NCI-H2107 (cell line): ENCODE measurements around the gene PFKP.

ENCODE experiments used
- DNase-seq: peaks from one replicate; lab custom pipeline; 2025; lab: John Stamatoyannopoulos, UW

PFKP gene

DNA sequence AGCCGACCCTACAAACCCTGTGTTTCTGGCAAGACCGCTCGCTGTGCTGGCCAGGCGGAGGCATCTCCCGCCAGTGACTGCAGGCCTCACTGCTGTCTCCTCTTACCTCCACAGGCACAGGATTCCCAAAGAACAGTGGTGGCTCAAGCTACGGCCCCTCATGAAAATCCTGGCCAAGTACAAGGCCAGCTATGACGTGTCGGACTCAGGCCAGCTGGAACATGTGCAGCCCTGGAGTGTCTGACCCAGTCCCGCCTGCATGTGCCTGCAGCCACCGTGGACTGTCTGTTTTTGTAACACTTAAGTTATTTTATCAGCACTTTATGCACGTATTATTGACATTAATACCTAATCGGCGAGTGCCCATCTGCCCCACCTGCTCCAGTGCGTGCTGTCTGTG lies 69.0 kb downstream of the PFKP start:
- no peak for DNase-seq

DNA sequence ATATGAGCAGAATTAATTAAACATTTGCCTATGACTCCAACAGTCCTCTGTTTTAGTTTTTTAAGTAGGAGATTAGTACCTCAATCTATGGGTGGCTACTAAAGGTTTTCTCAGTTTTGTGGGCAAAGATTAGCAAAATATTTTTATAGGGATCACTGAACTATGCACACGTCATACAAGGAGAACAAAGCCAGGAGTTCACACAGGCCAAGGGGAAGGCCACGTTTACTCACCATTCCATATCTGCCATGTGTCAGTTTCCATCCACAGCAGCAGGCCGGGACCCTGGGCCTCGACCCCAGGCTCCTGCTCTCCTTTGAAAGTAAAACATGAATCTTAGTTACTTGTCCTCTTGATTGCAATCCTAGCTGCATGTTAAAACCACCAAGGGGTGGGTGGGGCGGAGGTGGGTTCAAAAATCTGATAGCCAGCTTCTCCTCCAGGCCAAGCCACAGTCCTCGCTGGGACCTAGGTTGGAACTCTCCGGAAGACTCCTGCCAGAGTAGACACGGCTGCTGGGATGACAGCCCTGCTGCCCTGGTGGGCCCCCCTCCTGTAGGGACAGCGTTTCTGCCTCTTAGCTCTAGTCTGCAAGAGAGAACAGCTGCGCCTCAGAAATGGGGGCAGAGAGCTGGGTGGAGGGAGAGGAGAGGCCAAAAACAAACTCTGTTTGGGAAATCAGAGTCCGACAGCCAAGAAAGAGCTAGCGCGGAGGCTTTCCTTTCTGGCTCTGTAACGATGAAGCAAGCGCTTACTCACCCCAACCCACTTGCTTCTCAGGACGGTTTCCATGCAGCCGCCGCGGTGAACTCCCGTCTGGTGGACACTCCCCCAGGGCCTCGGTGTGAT lies 69.6 kb downstream of the PFKP start:
- no peak for DNase-seq

GRCh38 chr10:3137958-3138726 lies 70.8 kb downstream of the PFKP start:
- no peak for DNase-seq

GRCh38 chr10:3139216-3139910 lies 72.0 kb downstream of the PFKP start:
- DNase-seq, result no peak

GRCh38 chr10:3140280-3140679 lies 72.9 kb downstream of the PFKP start:
- DNase-seq, result no peak

GRCh38 chr10:3141351-3142005 lies 74.1 kb downstream of the PFKP start:
- no peak for DNase-seq

DNA sequence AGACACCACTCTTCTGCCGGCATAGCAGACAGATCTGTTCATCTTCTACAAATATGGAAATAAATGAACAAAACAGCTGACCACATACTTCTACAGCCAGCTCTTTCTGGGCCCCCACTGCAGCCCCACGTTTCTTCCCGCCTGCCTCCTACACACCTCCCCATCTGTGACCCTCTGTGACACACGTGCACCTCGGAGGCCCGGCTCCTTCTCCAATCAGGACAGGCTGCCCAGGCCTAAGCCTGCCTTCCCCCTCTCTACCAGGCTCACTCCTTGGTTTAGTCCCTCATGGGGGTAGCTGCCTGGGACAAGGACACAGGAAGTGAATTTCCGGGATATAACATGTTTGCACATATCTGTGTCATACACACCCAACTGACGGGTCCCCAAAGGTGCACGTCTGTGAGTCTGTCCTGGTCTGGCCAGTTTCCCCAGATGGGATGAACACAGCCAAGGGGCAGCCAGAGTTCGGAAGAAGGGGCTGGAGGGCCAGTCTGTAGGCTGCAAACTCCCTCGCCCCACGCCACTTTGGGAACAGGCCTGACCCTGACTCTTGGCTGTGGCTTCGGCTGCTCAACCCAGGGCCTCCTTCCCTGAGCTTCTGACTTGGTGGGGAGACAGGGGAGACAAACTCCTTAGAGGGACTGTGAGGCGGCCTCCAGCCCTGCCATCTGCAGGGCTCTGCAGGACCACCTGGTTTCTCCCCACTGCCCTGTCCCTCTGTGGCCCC lies 75.0 kb downstream of the PFKP start:
- DNase-seq, result no peak

- no peak for DNase-seq
These were observed 76.0 kb downstream of the PFKP start for GRCh38 chr10:3143366-3143765.

- no peak for DNase-seq
These were observed 76.6 kb downstream of the PFKP start for GRCh38 chr10:3143791-3144434.

- no peak for DNase-seq
These were observed 78.0 kb downstream of the PFKP start for GRCh38 chr10:3145366-3145765.

GRCh38 chr10:3146289-3146688 lies 78.9 kb downstream of the PFKP start:
- no peak for DNase-seq

DNA sequence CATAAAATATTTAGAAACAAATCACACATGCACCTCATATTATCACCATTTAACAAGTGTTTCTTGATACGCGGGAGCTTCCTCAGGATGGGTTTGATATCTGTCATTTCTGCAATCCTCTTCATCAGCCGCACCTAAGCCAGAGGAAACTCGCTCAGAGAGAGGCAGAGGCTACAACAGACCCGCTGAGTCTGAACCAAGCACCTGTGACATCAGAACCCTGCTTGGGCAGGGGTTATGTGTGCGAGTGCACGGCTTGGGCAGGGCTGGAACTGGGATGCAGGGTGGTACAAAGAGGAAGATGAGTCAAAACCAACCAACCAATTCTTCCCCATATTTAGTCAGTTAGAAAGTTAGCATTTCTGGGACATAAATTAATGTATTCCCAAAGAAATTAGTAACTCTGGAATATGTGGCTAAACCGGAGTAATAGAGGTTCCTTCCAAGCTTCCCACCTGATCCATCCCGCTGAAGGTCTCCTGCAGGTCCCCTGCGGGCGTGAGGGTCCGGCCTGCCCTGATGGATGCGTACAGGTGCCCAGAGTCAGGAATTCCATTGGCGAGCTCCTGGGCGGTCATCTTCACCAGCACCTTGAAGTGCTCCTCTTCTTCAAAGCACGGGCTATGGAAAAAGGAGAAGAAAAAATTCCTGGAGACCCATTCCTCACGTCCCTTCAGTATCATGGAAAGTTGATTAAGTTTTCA lies 79.9 kb downstream of the PFKP start:
- no peak for DNase-seq

DNA sequence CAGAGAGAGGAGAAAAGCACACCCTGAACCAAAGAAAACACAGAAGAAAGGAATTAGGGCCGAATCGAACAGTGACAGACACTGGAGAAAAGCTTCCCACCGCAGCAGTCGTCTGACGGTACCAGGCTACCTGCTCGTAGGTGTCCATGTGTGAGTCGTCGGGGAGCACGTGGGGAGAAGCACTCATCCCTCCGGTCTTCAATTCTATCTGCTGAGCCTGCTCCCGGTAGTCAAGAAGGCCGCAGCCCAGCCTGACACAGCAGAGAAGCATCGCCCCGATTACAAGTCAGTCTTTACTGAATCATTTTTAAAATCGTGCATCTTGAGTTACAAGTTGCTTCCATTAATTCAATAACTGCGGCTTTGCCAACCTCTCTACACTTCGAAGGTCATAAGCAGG lies 80.7 kb downstream of the PFKP start:
- DNase-seq, result no peak

GRCh38 chr10:3148994-3149393 lies 81.6 kb downstream of the PFKP start:
- no peak for DNase-seq

DNA sequence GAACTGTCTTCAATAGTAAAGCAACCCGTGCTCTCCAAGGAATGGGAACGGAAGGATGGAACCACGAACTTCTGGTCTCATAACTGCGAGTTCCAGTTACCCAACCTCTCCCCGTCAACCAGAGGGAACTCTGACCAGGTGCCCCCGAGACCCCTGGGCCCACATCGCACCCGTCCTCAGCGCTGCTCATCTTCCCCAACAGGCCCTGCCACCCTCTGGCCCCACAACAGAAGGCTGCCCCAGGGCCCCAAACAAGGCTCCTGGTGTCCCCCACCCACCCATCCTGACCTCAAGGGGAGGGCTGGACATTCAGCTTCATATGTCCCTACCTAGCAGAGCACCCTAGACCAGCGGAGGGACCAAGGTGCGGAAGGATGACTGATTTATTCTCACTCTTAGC lies 82.6 kb downstream of the PFKP start:
- no peak for DNase-seq

DNA sequence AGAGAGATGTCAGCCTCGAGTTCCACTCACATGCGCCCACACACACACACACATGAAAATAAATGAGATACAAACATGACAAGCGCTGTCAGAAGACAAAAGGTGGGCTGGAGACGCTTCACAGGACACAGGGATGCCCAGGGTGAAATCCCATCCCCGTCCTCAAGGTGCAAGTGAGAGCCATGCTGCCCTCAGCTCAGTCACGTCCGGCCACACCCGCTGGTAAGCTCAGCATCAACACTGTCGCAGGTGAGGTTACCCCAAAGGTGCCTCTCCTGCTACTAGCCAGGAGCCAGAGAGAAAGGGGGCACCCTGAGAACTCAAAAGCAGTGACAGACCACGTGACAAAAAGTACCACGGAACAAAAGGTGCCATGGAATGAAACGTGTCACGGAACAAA lies 83.0 kb downstream of the PFKP start:
- no peak for DNase-seq

GRCh38 chr10:3150961-3151360 lies 83.6 kb downstream of the PFKP start:
- DNase-seq, result no peak

DNA sequence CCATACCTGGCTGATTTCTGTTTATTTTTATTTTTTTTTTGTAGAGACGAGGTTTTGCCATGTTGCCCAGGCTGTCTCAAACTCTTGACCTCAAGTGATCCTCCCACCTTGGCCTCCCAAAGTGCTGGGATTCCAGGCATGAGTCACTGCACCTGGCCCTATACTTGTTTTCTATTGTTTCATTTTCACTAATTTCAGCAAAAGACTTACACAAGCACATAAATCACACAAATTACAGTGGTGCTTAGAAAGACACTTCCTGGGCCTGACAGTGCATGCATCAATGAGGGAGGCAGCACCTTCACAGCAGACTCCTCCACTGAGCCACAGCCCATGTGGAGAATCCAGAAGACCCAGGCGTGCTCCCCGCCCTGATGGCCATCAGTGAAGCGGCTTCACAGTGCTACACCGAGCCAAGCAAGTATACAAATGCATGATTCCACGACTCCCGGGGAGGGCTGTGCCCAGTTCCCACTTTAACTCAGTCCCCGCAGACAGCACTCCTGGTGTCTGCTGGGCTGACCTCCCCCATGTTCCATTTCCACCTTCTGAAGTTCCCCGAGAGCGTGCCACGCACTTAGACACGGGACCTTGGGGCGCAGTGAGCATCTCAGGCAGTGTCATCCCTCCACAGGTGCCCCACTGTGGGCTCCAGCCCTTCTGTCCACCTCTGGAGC lies 84.7 kb downstream of the PFKP start:
- no peak for DNase-seq

DNA sequence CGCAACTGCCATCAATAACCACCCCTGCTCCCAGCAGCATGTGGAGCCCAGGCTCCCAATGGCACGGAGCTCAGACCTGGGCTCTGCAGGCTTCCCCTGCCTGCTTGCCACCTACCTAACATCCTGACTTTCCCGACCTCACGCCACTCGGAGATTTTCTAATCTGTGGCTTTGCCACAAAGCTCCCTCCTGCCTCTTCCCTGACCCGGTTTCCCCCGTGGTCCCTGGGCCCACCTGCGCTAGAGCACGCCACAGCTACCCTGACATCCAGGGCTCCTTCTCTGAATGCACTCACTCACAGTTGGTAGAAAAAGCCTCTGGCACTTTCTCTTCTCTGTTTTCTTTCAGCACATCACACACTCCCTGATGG lies 85.2 kb downstream of the PFKP start:
- DNase-seq, result no peak

GRCh38 chr10:3154666-3155065 lies 87.3 kb downstream of the PFKP start:
- no peak for DNase-seq
